SK-N-SH treated with all-trans-retinoic acid at 6 μM for 48 hours (cell line): ENCODE results near the gene SPON1.

Source experiments
- ATAC-seq: fragments of 200-7000 bp; cut with Tn5 transposase; 3 replicates; pipeline ENCODE4 v1.9.1; 2020; ENCODE audit warnings: mild to moderate bottlenecking, moderate library complexity
- ARNTL ChIP-seq: fragments of 450-650 bp; formaldehyde crosslinking; IDR thresholded peaks from 2 replicates; pipeline ENCODE4 v1.5.0; 2020; ENCODE audit warnings: low read depth, mild to moderate bottlenecking, moderate library complexity, borderline replicate concordance
- BACH2 ChIP-seq: fragments of 250-450 bp; sonication (Bioruptor Pico); IDR thresholded peaks from 2 replicates; pipeline ENCODE4 v1.9.0; 2021; ENCODE audit warnings: mild to moderate bottlenecking, borderline replicate concordance
- CREB5 ChIP-seq: fragments of 250-450 bp; sonication (Bioruptor Pico); IDR thresholded peaks from 2 replicates; pipeline ENCODE4 v1.5.1; 2020; ENCODE audit warnings: low read depth, mild to moderate bottlenecking, moderate library complexity
- ESRRG ChIP-seq: fragments of 250-450 bp; sonication (Bioruptor Pico); IDR thresholded peaks from 2 replicates; pipeline ENCODE4 v1.6.1; 2021; ENCODE audit warnings: mild to moderate bottlenecking
- GLIS3 ChIP-seq: fragments of 250-450 bp; sonication (Bioruptor Pico); IDR thresholded peaks from 2 replicates; pipeline ENCODE4 v1.5.0; 2020; ENCODE audit warnings: mild to moderate bottlenecking, moderate library complexity
- ISL1 ChIP-seq: fragments of 250-450 bp; sonication (Bioruptor Pico); IDR thresholded peaks from 2 replicates; pipeline ENCODE4 v2.1.2; 2022; ENCODE audit warnings: mild to moderate bottlenecking, moderate library complexity
- POU6F1 ChIP-seq: fragments of 250-450 bp; sonication (Bioruptor Pico); IDR thresholded peaks from 2 replicates; pipeline ENCODE4 v1.8.0; 2021; ENCODE audit warnings: low read depth, mild to moderate bottlenecking, moderate library complexity, borderline replicate concordance
- PPARA ChIP-seq: fragments of 250-450 bp; sonication (Bioruptor Pico); IDR thresholded peaks from 2 replicates; pipeline ENCODE4 v1.5.0; 2020; ENCODE audit warnings: mild to moderate bottlenecking, borderline replicate concordance
- TCF4 ChIP-seq: fragments of 250-450 bp; sonication (Bioruptor Pico); IDR thresholded peaks from 2 replicates; pipeline ENCODE4 v1.8.0; 2021; ENCODE audit warnings: mild to moderate bottlenecking, moderate library complexity, borderline replicate concordance
- TSHZ2 ChIP-seq: fragments of 250-450 bp; sonication (Bioruptor Pico); IDR thresholded peaks from 2 replicates; pipeline ENCODE4 v1.5.0; 2020; ENCODE audit warnings: mild to moderate bottlenecking, moderate library complexity
- ZC3H10 ChIP-seq: fragments of 250-450 bp; sonication (Bioruptor Pico); IDR thresholded peaks from 2 replicates; pipeline ENCODE4 v1.5.1; 2021; ENCODE audit warnings: mild to moderate bottlenecking, moderate library complexity
- ZFP3 ChIP-seq: fragments of 250-450 bp; sonication (Bioruptor Pico); IDR thresholded peaks from 2 replicates; pipeline ENCODE4 v1.5.0; 2020; ENCODE audit warnings: mild to moderate bottlenecking, moderate library complexity
- ZNF565 ChIP-seq: fragments of 450-650 bp; formaldehyde crosslinking; conservative IDR thresholded peaks from 2 replicates; pipeline ENCODE4 v1.5.0; 2020; ENCODE audit warnings: low read depth, mild to moderate bottlenecking, moderate library complexity
- ZNF70 ChIP-seq: fragments of 450-650 bp; formaldehyde crosslinking; IDR thresholded peaks from 2 replicates; pipeline ENCODE4 v1.5.0; 2020; ENCODE audit warnings: mild to moderate bottlenecking, moderate library complexity

Gene SPON1

GRCh38 chr11:13966013-13966412 is 3.5 kb downstream of the SPON1 start:
- no peak for ATAC-seq
- no peak for TF ChIP-seq TCF4 (CRISPR knock-in tag)
- TF ChIP-seq BACH2 (CRISPR knock-in tag) = no peak
- no peak for TF ChIP-seq CREB5
- no peak for TF ChIP-seq ARNTL (CRISPR knock-in tag)
- TF ChIP-seq POU6F1 = no peak
- TF ChIP-seq ZC3H10 (CRISPR knock-in tag) = no peak
- no peak for TF ChIP-seq ZNF565 (CRISPR knock-in tag)
- TF ChIP-seq GLIS3 (CRISPR knock-in tag) = no peak
- no peak for TF ChIP-seq ESRRG (CRISPR knock-in tag)
- TF ChIP-seq ZFP3 (CRISPR knock-in tag) = no peak
- no peak for TF ChIP-seq ZNF70 (CRISPR knock-in tag)
- no peak for TF ChIP-seq PPARA (CRISPR knock-in tag)

GRCh38 chr11:13966486-13966885 is 4.0 kb downstream of the SPON1 start:
- ATAC-seq = no peak
- TF ChIP-seq ZC3H10 (CRISPR knock-in tag) (no peak), ZNF70 (CRISPR knock-in tag) (no peak)
- TF ChIP-seq, all 23 proteins: peak for 0

- TF ChIP-seq ZNF70 (CRISPR knock-in tag) (no peak), POU6F1 (no peak)
Measured at GRCh38 chr11:13970986-13971385, 8.5 kb downstream of the SPON1 start.

GRCh38 chr11:13972043-13972910 is 9.8 kb downstream of the SPON1 start:
- ATAC-seq = no peak

More at GRCh38 chr11:13970986-13971385, 8.5 kb downstream of the SPON1 start:
- peak; percentile 44; the same call in 1 of the 3 replicates for ATAC-seq

GRCh38 chr11:13972944-13973343 is 10.4 kb downstream of the SPON1 start:
- TF ChIP-seq ZC3H10 (CRISPR knock-in tag) (no peak), GLIS3 (CRISPR knock-in tag) (no peak), POU6F1 (no peak), BACH2 (CRISPR knock-in tag) (no peak)
- ATAC-seq = no peak

More at GRCh38 chr11:13972043-13972910, 9.8 kb downstream of the SPON1 start:
- TF ChIP-seq ISL1 (peak; percentile 33; the same call in 1 of the 2 replicates), TSHZ2 (CRISPR knock-in tag) (no peak)
